WTC11 (cell line): ENCODE data around the gene TMEM178B. TPM values are rescaled to one million over a fixed set of nuclear protein-coding genes. Genes with fewer than 3 reads are reported as not detected.

Experiments
- ATAC-seq: fragments of 200-7000 bp; cut with Tn5 transposase; 2 replicates; pipeline ENCODE4 v1.10.0; 2021; ENCODE audit warnings: mild to moderate bottlenecking, moderate library complexity
- CTCF ChIA-PET: fragments of 300-600 bp; sonication (Branson Sonifier 250); formaldehyde crosslinking; loops from one replicate; lab custom pipeline; 2021; ENCODE audit warnings: antibody characterized with exemption; lab: Charles Lee
- POLR2A ChIA-PET: fragments of 350-600 bp; sonication (Branson Sonifier 250); formaldehyde crosslinking; loops from one replicate; lab custom pipeline; 2021; ENCODE audit warnings: antibody characterized with exemption; lab: Charles Lee
- DNase-seq: peaks from one replicate; pipeline ENCODE4 v3.0.0; 2021; ENCODE audit warnings: low spot score
- H3K27ac Mint-ChIP-seq: 2 replicates; pipeline ENCODE4 v1.8.0; 2021; ENCODE audit warnings: mixed read lengths
- H3K27me3 Mint-ChIP-seq: 2 replicates; pipeline ENCODE4 v1.8.0; 2021; ENCODE audit warnings: low read depth, mild to moderate bottlenecking, moderate library complexity, mixed read lengths
- H3K36me3 Mint-ChIP-seq: 2 replicates; pipeline ENCODE4 v1.8.0; 2021; ENCODE audit warnings: mixed read lengths
- H3K4me1 Mint-ChIP-seq: 2 replicates; pipeline ENCODE4 v1.8.0; 2022; ENCODE audit warnings: mixed read lengths
- H3K4me3 Mint-ChIP-seq: 2 replicates; pipeline ENCODE4 v1.8.0; 2021; ENCODE audit warnings: mild to moderate bottlenecking, moderate library complexity, mixed read lengths
- H3K9me3 Mint-ChIP-seq: 2 replicates; pipeline ENCODE4 v1.8.0; 2021; ENCODE audit warnings: mixed read lengths
- AR ChIP-seq: fragments of 250-450 bp; sonication (Bioruptor Pico); IDR thresholded peaks from 2 replicates; pipeline ENCODE4 v1.9.0; 2021; ENCODE audit warnings: mild to moderate bottlenecking
- ARID4B ChIP-seq: sonication (generic); formaldehyde crosslinking; IDR thresholded peaks from 2 replicates; pipeline ENCODE4 v1.8.0; 2023; ENCODE audit warnings: missing genetic modification reagents, mild to moderate bottlenecking, borderline replicate concordance
- ATF6 ChIP-seq: sonication (generic); formaldehyde crosslinking; IDR thresholded peaks from 2 replicates; pipeline ENCODE4 v1.8.1; 2023; ENCODE audit warnings: mild to moderate bottlenecking, missing genetic modification reagents
- CDX4 ChIP-seq: fragments of 250-450 bp; sonication (Bioruptor Pico); IDR thresholded peaks from 2 replicates; pipeline ENCODE4 v1.9.0; 2021; ENCODE audit warnings: moderate library complexity, mild to moderate bottlenecking, inconsistent platforms, borderline replicate concordance
- E2F5 ChIP-seq: sonication (generic); formaldehyde crosslinking; IDR thresholded peaks from 2 replicates; pipeline ENCODE4 v1.8.1; 2022; ENCODE audit warnings: mild to moderate bottlenecking, moderate library complexity, missing genetic modification reagents
- FOXK1 ChIP-seq: sonication (generic); formaldehyde crosslinking; IDR thresholded peaks from 2 replicates; pipeline ENCODE4 v1.8.0; 2022; ENCODE audit warnings: mild to moderate bottlenecking, moderate library complexity, missing genetic modification reagents
- JUN ChIP-seq: sonication (generic); formaldehyde crosslinking; IDR thresholded peaks from 2 replicates; pipeline ENCODE4 v1.8.0; 2023; ENCODE audit warnings: mild to moderate bottlenecking, missing genetic modification reagents
- NR2C2 ChIP-seq: sonication (generic); formaldehyde crosslinking; IDR thresholded peaks from 2 replicates; pipeline ENCODE4 v1.8.0; 2022; ENCODE audit warnings: mild to moderate bottlenecking, missing genetic modification reagents
- PRDM15 ChIP-seq: sonication (generic); formaldehyde crosslinking; IDR thresholded peaks from 2 replicates; pipeline ENCODE4 v1.8.0; 2022; ENCODE audit warnings: missing genetic modification reagents
- PREB ChIP-seq: sonication (generic); formaldehyde crosslinking; IDR thresholded peaks from 2 replicates; pipeline ENCODE4 v1.8.1; 2022; ENCODE audit warnings: mild to moderate bottlenecking, missing genetic modification reagents, moderate library complexity, borderline replicate concordance
- SMAD4 ChIP-seq: sonication (generic); formaldehyde crosslinking; IDR thresholded peaks from 2 replicates; pipeline ENCODE4 v1.8.0; 2022; ENCODE audit warnings: mild to moderate bottlenecking, missing genetic modification reagents
- TEAD1 ChIP-seq: sonication (generic); formaldehyde crosslinking; IDR thresholded peaks from 2 replicates; pipeline ENCODE4 v1.8.0; 2022; ENCODE audit warnings: mild to moderate bottlenecking, missing genetic modification reagents
- USF2 ChIP-seq: sonication (generic); formaldehyde crosslinking; IDR thresholded peaks from 2 replicates; pipeline ENCODE4 v1.8.1; 2023; ENCODE audit warnings: mild to moderate bottlenecking, missing genetic modification reagents, moderate library complexity
- ZNF138 ChIP-seq: sonication (generic); formaldehyde crosslinking; conservative IDR thresholded peaks from 2 replicates; pipeline ENCODE4 v1.8.1; 2022; ENCODE audit warnings: mild to moderate bottlenecking, moderate library complexity, missing genetic modification reagents
- ZNF219 ChIP-seq: sonication (generic); formaldehyde crosslinking; IDR thresholded peaks from 2 replicates; pipeline ENCODE4 v1.8.0; 2023; ENCODE audit warnings: missing genetic modification reagents, mild to moderate bottlenecking, borderline replicate concordance
- ZNF416 ChIP-seq: fragments of 250-450 bp; sonication (Bioruptor Pico); IDR thresholded peaks from 2 replicates; pipeline ENCODE4 v1.9.0; 2021; ENCODE audit warnings: mild to moderate bottlenecking, inconsistent platforms
- ZNF425 ChIP-seq: fragments of 250-450 bp; sonication (Bioruptor Pico); conservative IDR thresholded peaks from 2 replicates; pipeline ENCODE4 v1.9.0; 2021; ENCODE audit warnings: mild to moderate bottlenecking
- ZNF671 ChIP-seq: fragments of 250-450 bp; sonication (Bioruptor Pico); IDR thresholded peaks from 2 replicates; pipeline ENCODE4 v1.8.0; 2021; ENCODE audit warnings: mild to moderate bottlenecking
- total RNA-seq: library from RNA; stranded (reverse); gene quantifications from 3 replicates; pipeline ENCODE4 v1.2.3, GENCODE V29; 2021

TMEM178B gene
- total RNA-seq, 1 experiment from 2014 or later, result 20.4 TPM

- Mint-ChIP-seq H3K27me3 (no peaks in the 10 kb centered on the region), H3K4me1 (peaks cover 10% of the 10 kb centered on the region), H3K4me3 (no peak overlapping the region), H3K27ac (no peak overlapping the region), H3K9me3 (0 out of 2 replicates have a peak, but pooled peaks cover 3% of the 10 kb centered on the region), H3K36me3 (no peaks in the 10 kb centered on the region)
- TF ChIP-seq ZNF138 (CRISPR knock-in tag) (no peak), E2F5 (CRISPR knock-in tag) (no peak), SMAD4 (CRISPR knock-in tag) (no peak), PREB (CRISPR knock-in tag) (no peak), ZNF416 (no peak), ZNF671 (no peak), ATF6 (CRISPR knock-in tag) (no peak), CDX4 (no peak), ZNF219 (CRISPR knock-in tag) (no peak), FOXK1 (CRISPR knock-in tag) (no peak), AR (no peak), USF2 (no peak), TEAD1 (CRISPR knock-in tag) (no peak), ZNF425 (no peak), NR2C2 (CRISPR knock-in tag) (no peak), JUN (CRISPR knock-in tag) (no peak), PRDM15 (CRISPR knock-in tag) (no peak), ARID4B (CRISPR knock-in tag) (no peak)
- DNase-seq, result no peak
- POLR2A ChIA-PET, result no interaction called here
- no peak for ATAC-seq
- CTCF ChIA-PET, result no interaction called here
Observed at GRCh38 chr7:141251180-141251579, 177.3 kb downstream of the TMEM178B start.
